K562 (cell line): ENCODE results near the gene MYO10.

Experiments
- HDAC8 ChIP-seq: fragments of 450-650 bp; IDR thresholded peaks from 2 replicates; pipeline ENCODE4 v1.6.1; 2016; ENCODE audit warnings: mild to moderate bottlenecking, missing genetic modification characterization, moderate library complexity, missing compliant biosample characterization
- JUN ChIP-seq, 2 experiments: sonication (generic) in 1 of 2; formaldehyde crosslinking in 1 of 2; IDR thresholded peaks; 2 replicates each; pipeline versions ENCODE4 v1.6.1 to v1.8.0; 2012 to 2022; ENCODE audit warnings: borderline replicate concordance in 2 of 2, mild to moderate bottlenecking in 2 of 2, improper control_type of control experiment in 1 of 2, low read depth in 1 of 2, low read length in 1 of 2, missing genetic modification reagents in 1 of 2
- LARP7 ChIP-seq: fragments of 450-650 bp; IDR thresholded peaks from 2 replicates; pipeline ENCODE4 v1.6.1; 2016
- NRF1 ChIP-seq, 2 experiments: fragments of 450-650 bp; IDR thresholded peaks in 1 of 2; conservative IDR thresholded peaks in 1 of 2; 2 replicates each; pipeline ENCODE4 v1.6.1; 2014; ENCODE audit warnings: mild to moderate bottlenecking in 2 of 2
- SMARCA5 ChIP-seq: fragments of 450-650 bp; IDR thresholded peaks from 2 replicates; pipeline ENCODE4 v1.6.1; 2016
- ZBTB17 ChIP-seq: fragments of 450-650 bp; formaldehyde crosslinking; IDR thresholded peaks from 2 replicates; pipeline ENCODE4 v1.4.0; 2020; ENCODE audit warnings: mild to moderate bottlenecking
- ZNF232 ChIP-seq: sonication (generic); formaldehyde crosslinking; IDR thresholded peaks from 2 replicates; pipeline ENCODE4 v1.8.0; 2022; ENCODE audit warnings: mild to moderate bottlenecking, missing genetic modification reagents
- ZNF24 ChIP-seq: fragments of 450-650 bp; IDR thresholded peaks from 2 replicates; pipeline ENCODE4 v1.6.1; 2016
- ZNF274 ChIP-seq: IDR thresholded peaks from 2 replicates; pipeline ENCODE4 v1.6.1; 2011; ENCODE audit warnings: low read depth, mild to moderate bottlenecking, low read length, moderate library complexity, borderline replicate concordance
- TF ChIP-seq, protein P1 (sequence below): fragments of 450-650 bp; IDR thresholded peaks from 2 replicates; pipeline ENCODE4 v1.6.1; 2018; ENCODE audit not compliant: partially characterized antibody
- TF ChIP-seq, protein P2 (sequence below): sonication (generic); formaldehyde crosslinking; IDR thresholded peaks from 2 replicates; pipeline ENCODE4 v1.9.0; 2022; ENCODE audit warnings: mild to moderate bottlenecking, missing genetic modification reagents
- TF ChIP-seq, protein P3 (sequence below), 2 experiments: fragments of 450-650 bp in 1 of 2; sonication (generic) in 1 of 2; formaldehyde crosslinking in 1 of 2; IDR thresholded peaks in 1 of 2; conservative IDR thresholded peaks in 1 of 2; 2 replicates each; pipeline versions ENCODE4 v1.6.1 to v1.8.1; 2016 to 2023; ENCODE audit warnings: mild to moderate bottlenecking in 2 of 2, moderate library complexity in 2 of 2, inconsistent platforms in 1 of 2, missing genetic modification reagents in 1 of 2
- TF ChIP-seq, protein P4 (sequence below), 3 experiments: IDR thresholded peaks in 2 of 3; conservative IDR thresholded peaks in 1 of 3; 2 replicates each; pipeline ENCODE4 v1.5.1; 2011 to 2012; ENCODE audit warnings: low read length in 3 of 3, mild to moderate bottlenecking in 3 of 3, control low read depth in 2 of 3, improper control_type of control experiment in 1 of 3, inconsistent platforms in 1 of 3, low read depth in 1 of 3, mixed read lengths in 1 of 3, moderate library complexity in 1 of 3; ENCODE audit not compliant: insufficient read depth in 2 of 3

- TF ChIP-seq, protein P1, sequence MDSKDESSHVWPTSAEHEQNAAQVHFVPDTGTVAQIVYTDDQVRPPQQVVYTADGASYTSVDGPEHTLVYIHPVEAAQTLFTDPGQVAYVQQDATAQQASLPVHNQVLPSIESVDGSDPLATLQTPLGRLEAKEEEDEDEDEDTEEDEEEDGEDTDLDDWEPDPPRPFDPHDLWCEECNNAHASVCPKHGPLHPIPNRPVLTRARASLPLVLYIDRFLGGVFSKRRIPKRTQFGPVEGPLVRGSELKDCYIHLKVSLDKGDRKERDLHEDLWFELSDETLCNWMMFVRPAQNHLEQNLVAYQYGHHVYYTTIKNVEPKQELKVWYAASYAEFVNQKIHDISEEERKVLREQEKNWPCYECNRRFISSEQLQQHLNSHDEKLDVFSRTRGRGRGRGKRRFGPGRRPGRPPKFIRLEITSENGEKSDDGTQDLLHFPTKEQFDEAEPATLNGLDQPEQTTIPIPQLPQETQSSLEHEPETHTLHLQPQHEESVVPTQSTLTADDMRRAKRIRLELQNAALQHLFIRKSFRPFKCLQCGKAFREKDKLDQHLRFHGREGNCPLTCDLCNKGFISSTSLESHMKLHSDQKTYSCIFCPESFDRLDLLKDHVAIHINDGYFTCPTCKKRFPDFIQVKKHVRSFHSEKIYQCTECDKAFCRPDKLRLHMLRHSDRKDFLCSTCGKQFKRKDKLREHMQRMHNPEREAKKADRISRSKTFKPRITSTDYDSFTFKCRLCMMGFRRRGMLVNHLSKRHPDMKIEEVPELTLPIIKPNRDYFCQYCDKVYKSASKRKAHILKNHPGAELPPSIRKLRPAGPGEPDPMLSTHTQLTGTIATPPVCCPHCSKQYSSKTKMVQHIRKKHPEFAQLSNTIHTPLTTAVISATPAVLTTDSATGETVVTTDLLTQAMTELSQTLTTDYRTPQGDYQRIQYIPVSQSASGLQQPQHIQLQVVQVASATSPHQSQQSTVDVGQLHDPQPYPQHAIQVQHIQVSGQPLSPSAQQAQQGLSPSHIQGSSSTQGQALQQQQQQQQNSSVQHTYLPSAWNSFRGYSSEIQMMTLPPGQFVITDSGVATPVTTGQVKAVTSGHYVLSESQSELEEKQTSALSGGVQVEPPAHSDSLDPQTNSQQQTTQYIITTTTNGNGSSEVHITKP = no peak
- TF ChIP-seq ZNF24 (no peak), NRF1 (conservative IDR thresholded peaks at IDR 0.05 in 1 of 2, IDR thresholded peaks at IDR 0.05 in 1 of 2) (no peak), SMARCA5 (no peak), HDAC8 (tag) (no peak), LARP7 (no peak), ZNF232 (no peak), ZBTB17 (CRISPR knock-in tag) (no peak), JUN (IDR thresholded peaks at IDR 0.05; ENCODE audit: borderline replicate concordance, low read depth, low read length) (no peak), JUN (CRISPR knock-in tag; IDR thresholded peaks at IDR 0.05; ENCODE audit: borderline replicate concordance) (no peak), ZNF274 (no peak)
- TF ChIP-seq, protein P2, sequence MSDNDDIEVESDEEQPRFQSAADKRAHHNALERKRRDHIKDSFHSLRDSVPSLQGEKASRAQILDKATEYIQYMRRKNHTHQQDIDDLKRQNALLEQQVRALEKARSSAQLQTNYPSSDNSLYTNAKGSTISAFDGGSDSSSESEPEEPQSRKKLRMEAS = no peak
- TF ChIP-seq, protein P3, sequence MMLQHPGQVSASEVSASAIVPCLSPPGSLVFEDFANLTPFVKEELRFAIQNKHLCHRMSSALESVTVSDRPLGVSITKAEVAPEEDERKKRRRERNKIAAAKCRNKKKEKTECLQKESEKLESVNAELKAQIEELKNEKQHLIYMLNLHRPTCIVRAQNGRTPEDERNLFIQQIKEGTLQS (IDR thresholded peaks at IDR 0.05) = no peak
- TF ChIP-seq, protein P3 (CRISPR knock-in tag; conservative IDR thresholded peaks at IDR 0.05) = no peak
- TF ChIP-seq, protein P4, sequence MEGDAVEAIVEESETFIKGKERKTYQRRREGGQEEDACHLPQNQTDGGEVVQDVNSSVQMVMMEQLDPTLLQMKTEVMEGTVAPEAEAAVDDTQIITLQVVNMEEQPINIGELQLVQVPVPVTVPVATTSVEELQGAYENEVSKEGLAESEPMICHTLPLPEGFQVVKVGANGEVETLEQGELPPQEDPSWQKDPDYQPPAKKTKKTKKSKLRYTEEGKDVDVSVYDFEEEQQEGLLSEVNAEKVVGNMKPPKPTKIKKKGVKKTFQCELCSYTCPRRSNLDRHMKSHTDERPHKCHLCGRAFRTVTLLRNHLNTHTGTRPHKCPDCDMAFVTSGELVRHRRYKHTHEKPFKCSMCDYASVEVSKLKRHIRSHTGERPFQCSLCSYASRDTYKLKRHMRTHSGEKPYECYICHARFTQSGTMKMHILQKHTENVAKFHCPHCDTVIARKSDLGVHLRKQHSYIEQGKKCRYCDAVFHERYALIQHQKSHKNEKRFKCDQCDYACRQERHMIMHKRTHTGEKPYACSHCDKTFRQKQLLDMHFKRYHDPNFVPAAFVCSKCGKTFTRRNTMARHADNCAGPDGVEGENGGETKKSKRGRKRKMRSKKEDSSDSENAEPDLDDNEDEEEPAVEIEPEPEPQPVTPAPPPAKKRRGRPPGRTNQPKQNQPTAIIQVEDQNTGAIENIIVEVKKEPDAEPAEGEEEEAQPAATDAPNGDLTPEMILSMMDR (IDR thresholded peaks at IDR 0.05 in 2 of 3, conservative IDR thresholded peaks at IDR 0.05 in 1 of 3; ENCODE audit: insufficient read depth in 2 of 3, low read depth in 1 of 3, low read length in 3 of 3) = no peak
These were observed 195.2 kb downstream of the MYO10 start for GRCh38 chr5:16740811-16741392.
